Astrocyte (in vitro differentiated cells and primary cell): ENCODE data around the gene ESRRG. TPM values are rescaled to one million over a fixed set of nuclear protein-coding genes. Genes with fewer than 3 reads are reported as not detected.
A peak's percentile ranks its signal among the peaks of the same experiment; 100 is the strongest.

Source experiments
- DNase-seq: peaks from one replicate; pipeline ENCODE4 v3.0.0-alpha.2; 2010; ENCODE audit warnings: low read depth
- FAIRE-seq: peaks from 2 replicates; lab custom pipeline; 2011; peaks lifted over from hg19 to GRCh38; lab: Jason Lieb, UNC
- H2AFZ ChIP-seq: 2 replicates; pipeline ENCODE4 v1.6.0; 2012; ENCODE audit warnings: low read depth, low read length, inconsistent platforms
- H3K27ac ChIP-seq: 2 replicates; pipeline ENCODE4 v1.5.1; 2011; ENCODE audit warnings: low read depth, low read length, inconsistent platforms
- H3K27me3 ChIP-seq: 2 replicates; pipeline ENCODE4 v1.6.0; 2011; ENCODE audit warnings: low read length, inconsistent platforms; ENCODE audit not compliant: insufficient read depth
- H3K36me3 ChIP-seq: 2 replicates; pipeline ENCODE4 v1.5.1; 2011; ENCODE audit warnings: low read length, inconsistent platforms; ENCODE audit not compliant: insufficient read depth
- H3K4me1 ChIP-seq: 2 replicates; pipeline ENCODE4 v1.5.1; 2011; ENCODE audit warnings: low read length, inconsistent platforms; ENCODE audit not compliant: insufficient read depth
- H3K4me2 ChIP-seq: 2 replicates; pipeline ENCODE4 v1.6.0; 2012; ENCODE audit warnings: low read length, inconsistent platforms
- H3K4me3 ChIP-seq: 2 replicates; pipeline ENCODE4 v1.5.1; 2011; ENCODE audit warnings: low read depth, mild to moderate bottlenecking, low read length, inconsistent platforms; ENCODE audit not compliant: insufficient read depth
- H3K79me2 ChIP-seq: 2 replicates; pipeline ENCODE4 v1.6.0; 2012; ENCODE audit warnings: mild to moderate bottlenecking, low read length, inconsistent platforms; ENCODE audit not compliant: insufficient read depth
- H3K9ac ChIP-seq: 2 replicates; pipeline ENCODE4 v1.6.0; 2012; ENCODE audit warnings: mild to moderate bottlenecking, low read length, inconsistent platforms
- H3K9me3 ChIP-seq: 2 replicates; pipeline ENCODE4 v1.5.1; 2012; ENCODE audit warnings: low read depth, mild to moderate bottlenecking, low read length, inconsistent platforms; ENCODE audit not compliant: insufficient read depth
- H4K20me1 ChIP-seq: 2 replicates; pipeline ENCODE4 v1.6.0; 2012; ENCODE audit warnings: low read length, inconsistent platforms; ENCODE audit not compliant: insufficient read depth
- H3K27ac Mint-ChIP-seq: one replicate; pipeline ENCODE4 v1.8.0; 2021; ENCODE audit warnings: mild to moderate bottlenecking, mixed read lengths; ENCODE audit not compliant: unreplicated experiment
- H3K27me3 Mint-ChIP-seq: one replicate; pipeline ENCODE4 v1.8.0; 2021; ENCODE audit warnings: low read depth, mixed read lengths; ENCODE audit not compliant: unreplicated experiment
- H3K36me3 Mint-ChIP-seq: one replicate; pipeline ENCODE4 v1.8.0; 2021; ENCODE audit warnings: low read depth, mixed read lengths; ENCODE audit not compliant: unreplicated experiment
- H3K4me1 Mint-ChIP-seq: one replicate; pipeline ENCODE4 v1.8.0; 2021; ENCODE audit warnings: low read depth, mixed read lengths; ENCODE audit not compliant: unreplicated experiment
- H3K4me3 Mint-ChIP-seq: one replicate; pipeline ENCODE4 v1.8.0; 2021; ENCODE audit warnings: mild to moderate bottlenecking, moderate library complexity, mixed read lengths; ENCODE audit not compliant: unreplicated experiment
- H3K9me3 Mint-ChIP-seq: one replicate; pipeline ENCODE4 v1.8.0; 2021; ENCODE audit warnings: mild to moderate bottlenecking, mixed read lengths; ENCODE audit not compliant: unreplicated experiment
- CTCF ChIP-seq: IDR thresholded peaks from 2 replicates; pipeline ENCODE4 v1.5.1; 2011; ENCODE audit warnings: low read depth, mild to moderate bottlenecking, inconsistent platforms, low read length, moderate library complexity; ENCODE audit not compliant: insufficient read depth
- EZH2 ChIP-seq: IDR thresholded peaks from 2 replicates; pipeline ENCODE4 v1.6.1; 2012; ENCODE audit warnings: mild to moderate bottlenecking, low read length, inconsistent platforms; ENCODE audit not compliant: insufficient read depth
- total RNA-seq: library from RNA; stranded (reverse); gene quantifications from 2 replicates; pipeline ENCODE4 v1.2.1, GENCODE V29; 2021

ESRRG gene
- total RNA-seq, 1 donor from 2014 or later: 0.79 TPM

DNA sequence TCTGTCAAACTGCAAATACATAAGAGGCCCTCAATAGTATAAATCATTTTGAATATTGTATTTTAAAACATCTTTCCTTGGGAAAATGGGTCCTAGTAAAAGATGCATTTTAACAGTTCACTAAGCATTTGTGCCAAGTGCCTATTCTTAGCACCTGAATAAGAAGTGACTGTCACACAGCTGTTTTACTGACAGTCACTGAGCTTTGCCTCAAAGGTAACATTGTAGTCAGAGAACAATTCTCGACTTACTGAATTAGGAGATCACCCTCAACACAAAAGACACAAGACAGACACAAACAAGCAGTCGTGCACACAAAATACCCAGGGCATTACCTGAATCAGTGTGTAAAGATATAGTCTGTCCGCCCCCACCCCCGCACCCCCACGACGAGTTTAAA, 408 bp downstream of the ESRRG start:
- no peaks in the 10 kb centered on the region for H3K27me3 Mint-ChIP-seq
- Histone ChIP-seq H3K4me3 (peak overlapping the region; percentile 54), H2AFZ (peak overlapping the region; percentile 66)

DNA sequence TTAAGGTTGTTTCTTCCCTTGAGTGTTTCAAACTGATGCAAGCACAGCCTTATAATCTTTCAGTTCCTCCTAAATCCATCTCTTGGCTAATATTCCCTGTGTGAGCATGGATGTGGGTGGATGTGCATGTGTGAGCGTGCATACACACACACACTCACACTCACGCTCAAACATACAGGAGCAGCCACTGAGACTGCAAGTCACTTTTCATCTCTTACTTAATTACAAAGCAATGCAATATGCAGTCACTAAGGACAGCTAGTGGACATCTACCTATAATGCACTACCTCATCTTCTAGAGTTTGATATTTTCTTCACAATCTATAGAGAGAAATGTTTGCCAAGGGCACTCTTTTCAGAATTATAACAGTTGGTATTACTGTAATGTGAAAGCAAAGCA, 1.4 kb downstream of the ESRRG start:
- no peak overlapping the region for H3K4me2 ChIP-seq
- Mint-ChIP-seq H3K27ac (no peak overlapping the region), H3K36me3 (no peaks in the 10 kb centered on the region), H3K4me3 (no peak overlapping the region), H3K9me3 (no peaks in the 10 kb centered on the region), H3K4me1 (no peaks in the 10 kb centered on the region), H3K27me3 (no peaks in the 10 kb centered on the region)
- H3K9ac ChIP-seq: no peak overlapping the region
- H3K36me3 ChIP-seq: no peaks in the 10 kb centered on the region
- H3K9me3 ChIP-seq: no peaks in the 10 kb centered on the region
- no peak overlapping the region for H3K4me3 ChIP-seq
- H3K27me3 ChIP-seq: peaks cover 8% of the 10 kb centered on the region
- DNase-seq (no peak), FAIRE-seq (no peak)
- no peaks in the 10 kb centered on the region for H3K79me2 ChIP-seq
- H3K4me1 ChIP-seq: no peaks in the 10 kb centered on the region
- no peaks in the 10 kb centered on the region for H4K20me1 ChIP-seq
- H3K27ac ChIP-seq: no peak overlapping the region
- TF ChIP-seq CTCF (no peak), EZH2 (no peak)
- no peak overlapping the region for H2AFZ ChIP-seq

More for the DNA sequence above, 408 bp downstream of the ESRRG start:
- H3K9me3 Mint-ChIP-seq: no peaks in the 10 kb centered on the region
- H3K4me1 Mint-ChIP-seq: no peaks in the 10 kb centered on the region
- Histone ChIP-seq H3K4me2 (peak overlapping the region; percentile 83), H3K79me2 (no peaks in the 10 kb centered on the region), H3K27me3 (peaks cover 8% of the 10 kb centered on the region), H3K9ac (peak overlapping the region; percentile 40), H3K27ac (no peak overlapping the region), H4K20me1 (no peaks in the 10 kb centered on the region), H3K36me3 (no peaks in the 10 kb centered on the region), H3K4me1 (no peaks in the 10 kb centered on the region), H3K9me3 (no peaks in the 10 kb centered on the region)
- no peak overlapping the region for H3K27ac Mint-ChIP-seq
- FAIRE-seq (no peak), DNase-seq (no peak)
- H3K36me3 Mint-ChIP-seq: no peaks in the 10 kb centered on the region
- peak overlapping the region; percentile 91 for H3K4me3 Mint-ChIP-seq
- TF ChIP-seq CTCF (no peak), EZH2 (no peak)

DNA sequence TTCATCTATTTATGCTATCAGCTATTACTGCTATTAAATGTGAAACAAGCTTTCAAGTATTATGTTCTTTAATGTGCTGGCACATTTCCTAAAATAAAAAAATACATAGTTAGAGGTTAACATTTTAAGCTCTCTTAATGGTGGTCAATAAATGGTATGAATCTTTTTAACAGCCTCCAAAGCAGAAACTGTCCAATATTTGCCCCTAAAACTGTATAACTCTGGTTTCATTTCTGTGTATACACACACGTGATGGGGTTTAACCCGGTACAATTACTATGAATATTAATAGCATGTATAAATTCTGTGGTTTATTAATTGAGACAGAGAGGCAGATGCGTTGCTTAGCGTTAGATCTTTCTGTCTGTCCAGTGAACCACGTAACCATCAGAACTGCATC, 2.2 kb downstream of the ESRRG start:
- DNase-seq (no peak), FAIRE-seq (no peak)
- no peaks in the 10 kb centered on the region for H3K79me2 ChIP-seq
- H3K9ac ChIP-seq: no peak overlapping the region
- H3K4me3 ChIP-seq: no peak overlapping the region
- Mint-ChIP-seq H3K36me3 (no peaks in the 10 kb centered on the region), H3K4me1 (no peaks in the 10 kb centered on the region), H3K27ac (no peak overlapping the region), H3K27me3 (no peaks in the 10 kb centered on the region), H3K9me3 (no peaks in the 10 kb centered on the region), H3K4me3 (no peak overlapping the region)
- H3K27ac ChIP-seq: no peak overlapping the region
- TF ChIP-seq CTCF: no peak
- TF ChIP-seq EZH2: no peak
- no peak overlapping the region for H2AFZ ChIP-seq
- no peaks in the 10 kb centered on the region for H3K9me3 ChIP-seq
- no peaks in the 10 kb centered on the region for H3K36me3 ChIP-seq
- no peak overlapping the region for H3K4me2 ChIP-seq
- peaks cover 8% of the 10 kb centered on the region for H3K27me3 ChIP-seq
- no peaks in the 10 kb centered on the region for H4K20me1 ChIP-seq
- H3K4me1 ChIP-seq: no peaks in the 10 kb centered on the region
